ENCODE results near the gene MTURN.

- TF ChIP-seq CTCF (IDR thresholded peaks at IDR 0.05; ENCODE audit: low read length) (no peak), EZH2 (optimal IDR thresholded peaks at IDR 0.05; ENCODE audit: low read depth, low read length) (no peak)
Observed at GRCh38 chr7:30162133-30162532, 27.3 kb downstream of the MTURN start.

Measured in MM.1S (cell line).